ENCODE results near the gene PIMREG.
"Not testable (repeated sequence)": the region's sequence is repeated elsewhere in the genome, so short reads cannot be mapped to it uniquely, and the experiment has no call there.

PIMREG gene

DNA sequence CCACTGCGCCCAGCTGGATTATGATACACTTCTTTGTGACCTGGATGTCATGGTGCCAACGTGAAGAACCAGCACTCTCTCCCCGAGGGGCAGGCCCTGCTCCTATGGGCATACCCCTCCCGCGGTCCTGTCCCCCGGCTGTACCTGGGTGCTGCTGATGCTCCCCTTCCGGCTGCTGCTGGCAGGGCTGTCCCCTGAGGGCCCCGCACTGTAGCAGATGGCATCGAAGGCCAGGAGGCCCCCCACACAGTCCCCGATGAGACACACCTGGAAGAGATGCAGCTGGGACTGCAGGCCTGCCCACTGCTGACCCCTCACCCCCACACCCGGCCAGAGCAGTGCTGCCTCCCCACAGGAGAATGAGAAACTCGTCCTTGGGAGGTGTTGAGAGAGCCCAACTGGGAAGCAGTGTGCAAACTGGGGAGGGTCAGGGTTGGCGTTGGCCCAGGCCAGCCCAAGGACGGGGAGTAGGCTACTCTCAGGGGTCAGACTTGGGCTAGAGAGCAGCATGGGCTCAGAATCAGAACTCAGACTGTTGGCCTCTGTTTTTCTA, 33.7 kb downstream of the PIMREG start:
- DNase-seq (ENCODE audit: low spot score) = no peak
- no peak for FAIRE-seq

- FAIRE-seq (no peak), DNase-seq (ENCODE audit: low spot score) (no peak)
Observed at GRCh38 chr17:6478486-6478885, 34.2 kb downstream of the PIMREG start.

DNA sequence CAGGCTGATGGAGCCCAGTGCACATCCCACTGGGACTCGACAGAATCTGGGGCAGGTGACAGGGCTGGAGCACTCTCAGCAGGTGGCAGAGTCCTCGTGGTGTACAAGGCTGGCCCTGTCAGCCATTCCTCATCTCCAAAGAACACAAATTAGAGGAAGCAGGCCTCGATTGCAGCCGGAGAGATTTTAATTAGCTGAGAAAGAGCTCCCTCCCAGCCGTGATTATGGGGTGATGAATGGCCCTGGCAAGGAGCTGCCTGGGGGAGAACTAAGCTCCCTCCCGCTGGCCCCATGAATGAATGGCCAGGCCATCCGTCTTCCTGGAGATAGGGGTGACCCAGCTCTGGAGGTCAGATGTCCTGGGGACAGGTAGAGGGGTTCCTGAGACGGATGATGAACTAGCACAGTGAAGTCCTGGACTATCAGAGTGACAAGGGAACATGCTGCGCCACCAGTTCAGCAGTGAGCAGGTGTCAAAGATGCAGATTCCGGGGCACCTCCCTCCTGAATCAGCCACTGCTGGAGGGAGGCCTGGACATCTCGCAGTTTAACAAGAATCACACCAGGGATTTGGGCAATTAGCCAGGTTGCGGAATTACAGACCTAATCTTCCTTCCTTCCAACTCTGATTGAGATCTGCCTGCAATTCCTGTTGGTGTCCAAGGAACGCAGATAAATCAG, 35.5 kb downstream of the PIMREG start:
- no peak for FAIRE-seq
- DNase-seq (ENCODE audit: low spot score) = no peak

- FAIRE-seq = no peak
- DNase-seq (ENCODE audit: low spot score) = no peak
Observed at GRCh38 chr17:6480303-6480675, 36.0 kb downstream of the PIMREG start.

GRCh38 chr17:6482105-6482455, 37.8 kb downstream of the PIMREG start:
- DNase-seq (ENCODE audit: low spot score) (no peak), FAIRE-seq (no peak)

- FAIRE-seq; DNase-seq (ENCODE audit: low spot score): not testable (repeated sequence)
Observed at GRCh38 chr17:6482796-6483195, 38.5 kb downstream of the PIMREG start.

GRCh38 chr17:6483507-6483906, 39.3 kb downstream of the PIMREG start:
- DNase-seq (ENCODE audit: low spot score) (no peak), FAIRE-seq (no peak)

DNA sequence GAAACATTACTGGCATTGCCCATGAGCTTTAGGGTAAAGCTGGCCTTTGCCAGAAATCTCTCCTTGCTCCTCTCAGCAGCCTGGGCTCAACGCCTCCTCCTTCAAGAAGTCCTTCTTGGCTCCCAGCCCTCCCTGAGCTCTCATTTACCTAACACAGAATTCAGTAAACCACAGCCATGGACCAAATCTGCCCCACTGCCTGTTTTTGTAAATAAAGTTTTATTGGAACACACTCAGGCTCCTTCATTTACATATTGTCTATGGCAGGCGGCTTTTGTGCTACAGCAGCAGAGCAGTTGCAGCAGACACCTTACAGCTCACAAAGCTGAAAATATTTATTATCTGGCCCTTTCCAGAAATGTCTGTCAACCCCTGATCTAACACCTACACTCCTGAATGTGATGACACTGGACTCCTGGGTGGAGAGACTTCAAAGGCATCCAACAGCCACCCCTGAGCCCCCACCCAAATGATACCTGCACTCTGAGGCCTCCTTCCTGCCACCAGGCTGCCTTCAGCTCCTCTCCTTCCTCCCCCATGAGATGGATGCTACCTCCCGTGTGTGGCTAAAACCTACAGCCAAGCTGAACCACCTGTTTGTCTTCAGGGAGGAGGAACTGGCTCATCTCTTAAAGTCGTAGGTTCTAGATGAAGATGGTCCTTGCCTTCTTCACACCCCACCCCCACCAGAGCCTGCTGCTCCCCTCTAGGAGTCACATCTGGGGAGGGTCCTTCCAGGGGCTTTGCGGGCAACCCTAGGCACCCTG, 41.6 kb downstream of the PIMREG start:
- DNase-seq (ENCODE audit: low spot score) (no peak), FAIRE-seq (no peak)

DNA sequence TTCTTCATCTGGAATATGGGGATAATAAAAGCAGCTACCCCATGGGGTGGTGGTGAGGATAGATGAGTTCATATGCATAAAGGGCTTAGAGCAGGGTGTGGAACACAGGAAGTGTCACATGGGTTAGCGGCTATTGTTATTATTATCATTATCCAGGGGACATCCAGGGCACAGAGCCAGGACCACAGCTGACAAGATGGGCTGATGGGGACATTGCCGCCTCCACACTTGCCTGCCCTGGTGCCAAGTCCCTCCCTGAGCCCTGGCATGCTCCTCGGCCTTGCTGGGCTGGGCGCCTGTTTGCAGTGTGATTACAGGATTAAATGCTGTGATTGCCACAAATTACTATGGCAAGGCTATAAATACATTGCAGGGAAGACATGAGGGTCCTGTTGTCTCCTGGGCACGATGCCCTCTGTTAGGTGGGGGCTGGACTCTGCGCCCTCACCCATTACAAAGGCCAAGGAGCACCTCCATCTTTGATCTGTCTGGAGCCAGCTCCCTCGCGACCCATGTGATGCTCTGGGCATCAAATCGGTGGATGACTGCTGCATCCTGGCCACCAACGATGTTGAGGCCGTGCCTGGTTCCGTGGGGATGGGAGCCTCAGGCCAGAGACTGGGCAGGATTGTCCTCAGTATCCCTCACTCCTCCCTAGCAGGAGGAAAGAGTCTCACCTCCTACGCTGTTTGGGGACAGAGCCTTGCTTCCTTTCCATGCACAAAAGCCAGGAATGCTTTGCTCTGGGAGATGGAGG, 43.2 kb downstream of the PIMREG start:
- FAIRE-seq (no peak), DNase-seq (ENCODE audit: low spot score) (no peak)

DNA sequence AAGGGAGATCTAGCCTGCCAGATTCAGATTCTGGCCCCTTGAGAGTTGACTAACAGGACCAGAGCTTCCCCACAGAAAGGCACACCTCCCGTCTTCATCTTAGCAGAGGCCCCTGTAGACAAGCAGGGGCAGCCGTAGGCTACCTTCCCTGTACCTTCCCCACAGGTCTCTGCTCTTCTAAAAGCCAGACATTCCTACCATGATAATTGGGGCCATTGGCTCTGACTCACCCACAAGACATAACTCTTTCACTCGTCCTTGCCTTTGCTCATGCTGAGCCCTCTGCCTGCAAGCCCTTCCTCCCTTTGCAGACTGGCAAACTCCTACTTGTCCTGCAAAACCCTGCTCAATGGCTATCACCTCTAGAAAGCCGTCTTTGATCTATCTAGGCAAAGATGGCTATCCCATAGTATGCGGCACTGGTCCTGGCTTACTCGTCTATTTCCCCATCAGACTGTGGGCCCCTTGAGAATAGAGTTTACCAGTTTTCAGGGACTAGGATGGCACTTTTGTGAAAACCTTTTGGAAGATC, 43.8 kb downstream of the PIMREG start:
- no peak for DNase-seq (ENCODE audit: low spot score)

DNA sequence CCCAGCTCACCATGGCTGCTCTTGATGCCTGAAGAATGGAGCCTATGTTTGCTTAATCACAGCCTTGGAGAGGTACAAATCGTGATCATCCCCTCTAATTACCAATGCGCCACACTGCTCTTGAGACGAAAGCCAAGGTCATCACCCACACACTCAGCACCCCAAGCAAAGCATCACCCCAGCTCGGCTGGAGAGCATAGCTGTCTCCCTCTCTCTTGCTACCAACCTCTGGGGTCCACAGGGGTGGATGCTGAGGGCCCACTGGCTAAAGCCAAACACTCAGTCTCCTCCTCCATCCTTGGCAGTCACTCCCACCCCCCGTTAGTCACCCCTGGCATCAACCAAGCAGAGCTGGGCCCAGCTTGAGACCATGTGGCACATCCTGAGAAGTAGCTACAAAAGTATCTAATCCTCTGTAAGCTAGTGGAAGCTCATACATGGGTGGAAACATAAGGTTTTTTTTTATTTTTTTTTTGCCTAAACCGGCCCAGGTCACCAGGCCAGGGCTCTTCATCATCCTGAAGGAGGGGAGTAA, 44.8 kb downstream of the PIMREG start:
- no peak for DNase-seq (ENCODE audit: low spot score)
- no peak for FAIRE-seq

More for the DNA sequence above, 43.8 kb downstream of the PIMREG start:
- no peak for FAIRE-seq

DNA sequence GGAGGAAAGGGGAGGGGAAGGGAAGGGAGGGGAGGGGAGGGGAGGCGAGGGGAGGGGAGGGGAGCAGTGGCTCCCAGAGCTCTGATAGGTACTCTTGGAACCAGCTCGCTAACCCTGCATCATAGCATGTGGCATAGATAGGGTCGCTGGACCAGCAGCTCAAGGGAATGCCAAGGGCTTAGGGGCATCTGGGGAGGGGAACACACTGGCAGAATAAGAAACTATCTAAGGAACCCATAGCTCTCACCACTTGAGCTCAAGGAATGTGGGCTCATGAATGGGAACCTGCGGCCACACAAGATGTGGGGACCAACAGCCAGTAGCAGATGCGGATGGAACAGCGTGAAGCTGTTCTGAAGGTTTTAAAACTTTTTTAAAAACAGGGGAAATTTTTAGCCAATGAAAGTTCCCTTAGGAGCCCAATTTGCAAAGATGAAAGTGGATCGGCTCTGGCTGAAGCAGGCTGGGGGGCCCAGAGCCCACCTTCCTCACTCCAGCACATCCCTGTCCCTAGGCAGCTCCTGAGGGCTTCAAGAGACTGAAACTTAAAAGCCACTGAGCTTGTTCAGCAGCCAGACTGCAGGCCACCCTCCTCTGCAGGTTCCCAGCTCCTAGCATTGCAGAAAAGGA, 46.9 kb downstream of the PIMREG start:
- DNase-seq (ENCODE audit: low spot score) = no peak
- FAIRE-seq = no peak

- DNase-seq (ENCODE audit: low spot score) (no peak), FAIRE-seq (no peak)
Observed at GRCh38 chr17:6492892-6493674, 48.8 kb downstream of the PIMREG start.

GRCh38 chr17:6494239-6494941, 50.1 kb downstream of the PIMREG start:
- FAIRE-seq (no peak), DNase-seq (ENCODE audit: low spot score) (peak; percentile 57)

DNA sequence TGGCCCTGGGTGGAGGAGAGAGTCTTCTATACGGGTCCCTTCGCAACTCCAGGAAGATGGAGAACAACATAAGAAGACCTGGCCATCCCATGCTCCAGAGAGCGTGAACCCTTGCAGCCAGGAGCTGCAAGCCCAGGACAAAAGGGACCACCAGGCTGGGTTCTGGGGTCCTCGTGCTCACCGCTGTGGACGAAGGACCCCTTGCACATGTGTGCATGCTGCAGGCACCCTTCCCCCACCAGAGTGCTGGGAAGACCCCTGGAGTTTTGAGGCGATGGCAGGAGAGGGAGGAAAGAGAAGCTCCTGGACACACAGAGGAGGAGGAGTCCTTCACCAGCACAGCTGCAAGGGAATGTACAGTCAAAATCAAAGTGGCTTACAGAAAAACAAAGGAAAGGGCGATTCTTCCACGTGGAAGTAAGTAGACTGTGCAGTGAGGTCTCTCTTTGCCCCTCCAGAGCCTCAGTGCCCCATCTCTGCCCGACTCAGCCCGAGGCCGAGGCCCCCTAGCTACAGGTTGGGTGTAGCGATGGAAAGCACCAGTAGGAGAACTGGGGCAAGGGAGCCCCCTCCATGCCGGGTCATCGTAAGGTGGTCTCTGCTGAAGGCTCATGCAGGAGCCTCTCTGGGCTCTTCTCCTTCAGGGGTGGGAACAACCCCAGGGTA, 51.3 kb downstream of the PIMREG start:
- DNase-seq (ENCODE audit: low spot score) (no peak), FAIRE-seq (no peak)

- FAIRE-seq (no peak), DNase-seq (ENCODE audit: low spot score) (no peak)
Observed at GRCh38 chr17:6496116-6496481, 51.8 kb downstream of the PIMREG start.

- no peak for DNase-seq (ENCODE audit: low spot score)
- no peak for FAIRE-seq
Observed at GRCh38 chr17:6496640-6497441, 52.6 kb downstream of the PIMREG start.

- DNase-seq (ENCODE audit: low spot score) = no peak
- no peak for FAIRE-seq
Observed at GRCh38 chr17:6497496-6498221, 53.4 kb downstream of the PIMREG start.
